Measurements from ENCODE around the gene C1orf35.
A peak's percentile ranks its signal among the peaks of the same experiment; 100 is the strongest.

C1orf35 gene

GRCh38 chr1:228094432-228095016 is 8.6 kb downstream of the C1orf35 start:
- DNase-seq (ENCODE audit: low spot score), result no peak

- no peak for DNase-seq (ENCODE audit: low spot score)
Observed at GRCh38 chr1:228093050-228093906, 9.8 kb downstream of the C1orf35 start.

DNA sequence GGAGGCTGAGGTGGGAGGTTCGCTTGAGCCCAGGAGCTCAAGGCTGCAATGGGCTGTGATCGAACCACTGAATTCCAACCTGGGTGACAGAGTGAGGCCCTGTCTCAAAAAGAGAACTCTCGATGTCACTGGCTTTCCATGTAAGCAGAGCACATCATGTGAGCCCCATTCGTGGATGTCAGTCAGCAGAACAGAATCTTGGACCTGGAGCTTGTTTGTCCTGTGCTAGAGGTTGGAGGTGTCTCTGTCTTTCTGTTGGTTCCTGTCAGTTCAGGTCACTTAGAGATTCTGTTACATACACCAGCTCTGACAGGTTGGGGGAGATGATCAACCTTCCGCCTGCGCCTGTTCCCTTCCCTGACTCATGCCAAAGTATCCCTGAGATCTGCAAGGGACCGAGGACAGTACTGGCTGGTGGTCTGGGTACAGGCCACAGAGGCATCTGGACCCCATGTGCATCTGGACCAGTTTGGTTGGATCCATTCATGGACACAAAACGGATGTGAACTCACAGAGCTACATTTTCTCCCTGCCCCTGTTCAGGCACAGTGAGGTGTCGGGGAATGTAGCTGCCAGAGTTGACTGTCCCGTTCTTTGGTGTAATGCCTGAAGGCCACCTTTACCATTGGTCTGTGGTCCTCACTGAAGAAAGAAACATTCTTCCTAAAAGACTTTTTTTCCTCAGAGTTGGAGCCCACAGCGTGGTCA is 10.6 kb downstream of the C1orf35 start:
- DNase-seq (ENCODE audit: low spot score), result no peak

- DNase-seq (ENCODE audit: low spot score), result no peak
Observed at GRCh38 chr1:228091084-228091483, 12.0 kb downstream of the C1orf35 start.

DNA sequence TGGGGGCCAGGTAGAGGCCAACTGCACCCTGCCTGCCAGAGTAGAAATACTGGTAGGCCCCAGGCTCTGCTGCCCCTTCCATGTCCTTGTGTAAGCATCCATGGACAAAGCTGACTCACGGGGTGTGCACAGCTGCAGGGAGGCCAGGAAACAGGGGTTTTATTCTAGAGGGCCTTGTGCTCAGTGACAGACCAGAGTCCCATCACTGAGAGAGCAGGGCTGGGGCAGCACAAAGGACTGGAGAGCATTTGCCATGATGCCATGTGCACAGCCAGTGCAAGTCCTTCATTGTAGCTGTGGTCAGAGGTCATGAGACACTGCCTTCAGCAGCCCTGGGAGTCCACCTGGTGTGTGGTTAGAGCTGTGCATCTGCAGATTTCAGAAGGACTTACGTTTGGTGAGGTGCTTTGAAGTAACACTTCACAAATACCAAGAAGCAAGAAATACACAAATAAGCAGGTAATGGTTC is 12.5 kb downstream of the C1orf35 start:
- no peak for DNase-seq (ENCODE audit: low spot score)

- no peak for DNase-seq (ENCODE audit: low spot score)
Observed at GRCh38 chr1:228089519-228090380, 13.4 kb downstream of the C1orf35 start.

DNA sequence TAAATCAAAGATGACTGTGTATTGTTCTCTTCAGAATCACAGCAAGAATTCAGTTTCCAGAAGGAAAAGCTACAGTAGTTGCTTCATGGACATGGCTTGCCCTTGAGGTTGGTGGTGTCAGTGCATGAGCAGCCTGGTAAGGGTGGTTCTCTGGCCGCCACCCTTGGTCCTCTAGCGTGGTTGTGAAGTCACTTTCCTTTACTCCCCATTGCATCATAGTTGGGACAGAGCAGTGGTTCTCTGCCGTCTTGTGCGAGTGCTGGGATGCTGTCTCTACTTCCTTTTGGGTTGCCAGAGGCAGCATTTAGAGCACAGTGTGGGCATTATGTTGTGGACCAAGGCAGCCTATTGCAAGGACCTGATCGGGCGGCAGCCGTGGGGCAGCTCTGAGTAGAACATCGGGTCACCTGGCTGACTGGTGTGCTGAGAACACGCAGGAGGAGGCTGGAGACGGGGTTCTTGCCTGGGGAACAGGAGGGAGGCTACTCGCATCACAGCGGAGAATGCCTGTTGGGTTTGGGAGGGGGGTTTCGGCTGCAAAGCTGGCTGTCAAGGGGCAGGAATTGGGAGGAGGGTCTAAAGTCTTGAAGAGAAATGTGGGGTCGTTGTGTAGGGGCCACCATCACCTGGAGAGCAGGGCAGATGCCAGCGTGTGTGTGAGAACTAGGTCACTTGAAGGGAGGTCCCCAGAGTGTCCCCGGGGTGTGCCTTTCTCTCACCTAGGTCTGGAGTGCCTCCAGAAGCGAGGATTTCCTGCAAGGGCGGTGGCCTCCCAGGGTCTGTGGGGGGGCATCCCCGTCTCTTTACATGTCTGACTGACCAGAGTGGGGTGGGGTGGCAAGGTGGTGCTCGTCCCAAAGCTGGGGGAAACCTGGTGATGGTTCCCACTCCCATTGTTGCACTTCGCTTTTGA is 14.3 kb downstream of the C1orf35 start:
- no peak for DNase-seq (ENCODE audit: low spot score)

DNA sequence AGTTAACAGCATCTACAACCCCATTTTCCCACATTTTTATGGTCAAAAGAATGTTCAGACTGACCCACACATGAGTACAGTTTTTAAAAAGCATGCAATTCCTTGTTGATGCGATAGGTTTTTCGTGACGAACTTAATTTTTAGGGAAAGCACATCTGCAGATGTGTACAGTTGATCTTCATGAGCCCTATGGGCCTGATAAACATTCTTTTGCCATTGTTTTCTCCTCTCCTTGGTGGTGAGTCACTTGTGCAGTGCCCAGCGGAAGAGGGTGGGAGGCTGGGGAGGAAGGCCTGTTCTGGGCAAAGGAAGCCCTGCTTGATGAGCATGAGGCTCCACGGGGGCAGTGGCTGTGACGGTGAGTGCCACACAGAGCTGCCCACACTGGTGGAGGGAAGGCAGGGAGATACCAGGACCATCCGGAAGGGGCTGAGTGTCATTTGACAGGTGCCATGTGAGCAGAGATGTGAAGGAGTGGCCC is 15.3 kb downstream of the C1orf35 start:
- DNase-seq (ENCODE audit: low spot score), result no peak

DNA sequence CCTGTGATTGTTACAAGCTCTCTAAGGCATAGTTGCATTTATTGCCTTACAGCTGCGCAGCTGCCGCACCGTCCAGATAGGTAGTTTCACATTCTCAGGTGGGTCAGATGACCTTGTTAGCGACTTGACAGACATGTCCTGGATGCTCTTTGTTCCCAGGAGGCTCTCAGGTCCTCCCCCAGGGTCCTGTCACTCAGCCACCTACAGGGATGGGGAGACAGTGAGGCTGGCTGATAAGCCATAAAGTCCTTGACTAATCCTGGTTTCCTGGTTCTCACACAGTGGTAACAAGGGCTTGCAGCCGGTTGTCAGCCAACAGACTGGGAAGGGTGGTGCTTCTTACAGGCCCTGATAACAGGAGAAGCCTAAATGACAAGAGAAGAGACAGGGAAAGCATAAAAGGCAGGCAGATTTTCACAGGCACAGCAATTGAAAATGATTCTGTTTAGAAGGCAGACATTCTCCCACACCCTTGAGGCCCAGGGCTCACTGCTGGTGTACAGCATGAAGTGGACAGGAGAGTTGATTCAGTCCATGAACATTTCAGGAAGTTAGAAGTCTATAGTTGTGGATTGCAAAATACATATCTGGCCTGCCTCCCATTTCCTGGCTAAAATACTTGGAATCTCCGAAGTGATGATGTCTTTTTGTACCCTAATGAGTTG is 17.7 kb downstream of the C1orf35 start:
- DNase-seq (ENCODE audit: low spot score), result no peak

GRCh38 chr1:228084797-228085196 is 18.3 kb downstream of the C1orf35 start:
- DNase-seq (ENCODE audit: low spot score), result no peak

- no peak for DNase-seq (ENCODE audit: low spot score)
Observed at GRCh38 chr1:228084325-228084724, 18.8 kb downstream of the C1orf35 start.

GRCh38 chr1:228083871-228084278 is 19.2 kb downstream of the C1orf35 start:
- DNase-seq (ENCODE audit: low spot score), result no peak

DNA sequence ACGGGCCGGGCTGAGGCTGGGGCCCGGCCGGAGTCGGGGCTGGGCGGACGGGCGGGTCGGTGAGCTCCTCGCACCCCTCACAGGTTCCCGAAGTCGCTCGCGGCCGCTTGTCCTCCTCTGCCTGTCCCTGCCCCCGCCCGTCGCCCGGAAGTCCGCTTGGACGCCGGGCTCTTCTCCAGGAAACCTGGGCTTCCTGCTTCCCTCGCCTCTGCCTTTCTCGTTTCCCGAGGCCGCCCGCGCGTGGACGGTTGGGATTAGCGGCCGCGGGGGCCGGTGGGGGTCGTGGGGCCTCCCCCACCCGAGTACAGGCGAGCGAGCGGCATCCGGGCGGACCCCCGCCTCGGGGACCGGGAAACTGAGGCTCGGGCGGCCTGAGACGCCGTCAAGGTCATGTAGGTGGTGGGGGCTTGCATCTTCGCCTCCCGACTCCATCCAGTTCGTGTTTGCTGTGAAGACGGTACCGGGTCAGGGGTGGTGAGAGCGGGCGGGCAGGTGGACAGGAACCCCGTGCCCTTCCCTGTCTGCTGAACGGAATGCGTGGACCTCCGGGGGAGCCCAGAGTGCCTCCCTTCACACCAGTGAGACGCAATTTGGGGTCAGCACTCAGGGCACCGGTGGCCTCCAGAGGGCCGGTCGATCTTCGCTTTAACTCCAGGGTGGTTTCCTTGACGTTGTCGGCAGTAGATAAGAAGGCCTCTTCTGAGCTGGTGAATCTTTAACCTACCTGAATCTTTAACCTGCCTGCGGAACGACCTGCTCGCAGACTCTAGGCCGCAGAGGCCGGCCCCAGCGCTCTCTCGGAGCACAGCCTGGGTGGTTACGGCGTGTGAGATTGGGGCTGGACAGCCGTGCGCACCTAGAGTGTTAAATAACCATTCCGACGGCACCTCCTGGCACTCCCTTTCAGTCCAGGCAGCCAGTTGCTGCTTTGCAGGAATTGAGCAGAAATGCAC is 19.9 kb downstream of the C1orf35 start:
- DNase-seq (ENCODE audit: low spot score), result peak; percentile 54

- DNase-seq (ENCODE audit: low spot score), result peak; percentile 97
Observed at GRCh38 chr1:228082214-228082917, 20.8 kb downstream of the C1orf35 start, which contains the start of gene ARF1. Gene ARF1, plus strand, starts transcription at chr1:228082708. Its CDS starts 14,407 bp downstream, at chr1:228097115.

DNA sequence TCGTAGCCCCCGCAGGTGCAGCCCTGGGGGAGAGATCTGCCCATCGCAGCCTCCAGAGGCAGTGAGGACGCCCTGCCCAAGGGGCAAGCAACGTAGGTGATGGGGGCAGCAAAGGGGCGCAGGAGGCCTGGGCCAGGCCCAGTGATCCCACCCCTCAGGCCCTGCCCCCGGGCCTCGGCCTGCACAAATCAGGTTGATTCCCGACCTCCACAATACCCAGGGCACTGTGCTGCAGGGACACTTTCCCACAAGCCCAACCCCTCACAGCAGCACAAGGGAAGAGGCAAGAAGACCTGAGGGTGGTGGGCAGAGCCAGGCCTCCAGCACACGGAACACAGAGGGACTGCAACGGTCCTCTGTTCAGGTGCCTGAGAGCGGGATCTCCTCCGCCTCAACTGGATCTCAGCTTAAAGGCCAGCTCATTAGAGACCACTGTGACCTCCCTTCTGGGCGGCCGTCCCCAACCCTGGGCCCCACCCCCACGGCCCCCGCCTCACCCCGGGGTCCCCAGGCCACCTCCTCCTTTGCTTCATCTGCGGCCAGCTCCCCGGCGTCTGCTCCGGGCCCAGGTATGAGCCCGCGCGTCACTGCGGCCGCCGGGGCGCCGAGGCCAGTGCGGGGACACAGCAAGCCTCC is 21.4 kb downstream of the C1orf35 start:
- DNase-seq (ENCODE audit: low spot score), result no peak

GRCh38 chr1:228081144-228081543 is 22.0 kb downstream of the C1orf35 start:
- DNase-seq (ENCODE audit: low spot score), result no peak

GRCh38 chr1:228079601-228080263 is 23.4 kb downstream of the C1orf35 start:
- no peak for DNase-seq (ENCODE audit: low spot score)
